Mucosa of stomach (tissue), 1 donor: ENCODE results near the gene REC8.
"Not testable (repeated sequence)": the region's sequence is repeated elsewhere in the genome, so short reads cannot be mapped to it uniquely, and the experiment has no call there.

Experiments used
- H3K27me3 ChIP-seq: one replicate; pipeline ENCODE4 v1.7.0; 2013; ENCODE audit warnings: mild to moderate bottlenecking, low read length; ENCODE audit not compliant: control insufficient read depth, insufficient read depth
- H3K36me3 ChIP-seq: one replicate; pipeline ENCODE4 v1.7.0; 2013; ENCODE audit warnings: low read length; ENCODE audit not compliant: control insufficient read depth, insufficient read depth
- H3K4me1 ChIP-seq: one replicate; pipeline ENCODE4 v1.7.0; 2013; ENCODE audit warnings: mild to moderate bottlenecking, low read length; ENCODE audit not compliant: control insufficient read depth, insufficient read depth
- H3K4me3 ChIP-seq: one replicate; pipeline ENCODE4 v1.7.0; 2013; ENCODE audit warnings: low read length
- H3K9ac ChIP-seq: one replicate; pipeline ENCODE4 v1.7.0; 2013; ENCODE audit warnings: mild to moderate bottlenecking, low read length, moderate library complexity
- H3K9me3 ChIP-seq: one replicate; pipeline ENCODE4 v1.7.0; 2013; ENCODE audit warnings: mild to moderate bottlenecking, low read length, moderate library complexity; ENCODE audit not compliant: control insufficient read depth
- donor health status: Pancreatic carcinoma.

REC8 gene

GRCh38 chr14:24194873-24195185, 22.9 kb downstream of the REC8 start:
- Histone ChIP-seq H3K4me1 (peaks cover 22% of the 10 kb centered on the region), H3K27me3 (no peaks in the 10 kb centered on the region), H3K4me3 (peak overlapping the region; percentile 58), H3K9ac (peak overlapping the region; percentile 95), H3K36me3 (no peaks in the 10 kb centered on the region), H3K9me3 (no peaks in the 10 kb centered on the region)

GRCh38 chr14:24195186-24196070, 23.5 kb downstream of the REC8 start, which contains the start of gene TM9SF1:
TM9SF1 (minus strand) TSS chr14:24195441; CDS start chr14:24195019, 422 bp downstream.
- no peaks in the 10 kb centered on the region for H3K27me3 ChIP-seq
- H3K36me3 ChIP-seq, result no peaks in the 10 kb centered on the region
- peak within 1 kb of the TSS; percentile 58 for H3K4me3 ChIP-seq
- peaks cover 22% of the 10 kb centered on the region for H3K4me1 ChIP-seq
- peak within 1 kb of the TSS; percentile 95 for H3K9ac ChIP-seq
- H3K9me3 ChIP-seq, result no peaks in the 10 kb centered on the region

GRCh38 chr14:24196071-24197055, 24.5 kb downstream of the REC8 start:
- no peaks in the 10 kb centered on the region for H3K36me3 ChIP-seq
- peaks cover 22% of the 10 kb centered on the region for H3K4me1 ChIP-seq
- peak overlapping the region; percentile 95 for H3K9ac ChIP-seq
- H3K9me3 ChIP-seq, result no peaks in the 10 kb centered on the region
- H3K4me3 ChIP-seq, result peak overlapping the region; percentile 58
- no peaks in the 10 kb centered on the region for H3K27me3 ChIP-seq

- Histone ChIP-seq H3K4me3 (no peak overlapping the region), H3K9me3 (no peaks in the 10 kb centered on the region), H3K4me1 (peaks cover 22% of the 10 kb centered on the region), H3K27me3 (no peaks in the 10 kb centered on the region), H3K36me3 (no peaks in the 10 kb centered on the region), H3K9ac (no peak overlapping the region)
These were observed 25.2 kb downstream of the REC8 start for GRCh38 chr14:24197056-24197450.

- Histone ChIP-seq H3K9ac (no peak overlapping the region), H3K27me3 (no peaks in the 10 kb centered on the region), H3K4me1 (peaks cover 22% of the 10 kb centered on the region), H3K36me3 (no peaks in the 10 kb centered on the region), H3K4me3 (no peak overlapping the region), H3K9me3 (no peaks in the 10 kb centered on the region)
These were observed 27.1 kb downstream of the REC8 start for GRCh38 chr14:24198814-24199524.

- H3K27me3 ChIP-seq, H3K9me3 ChIP-seq, H3K36me3 ChIP-seq, H3K4me1 ChIP-seq, H3K9ac ChIP-seq, H3K4me3 ChIP-seq: not testable (repeated sequence)
These were observed 30.7 kb downstream of the REC8 start for GRCh38 chr14:24202538-24202937.

GRCh38 chr14:24203249-24203886, 31.5 kb downstream of the REC8 start:
- not testable (repeated sequence) for H3K4me1 ChIP-seq, H3K36me3 ChIP-seq, H3K9me3 ChIP-seq, H3K9ac ChIP-seq, H3K4me3 ChIP-seq, H3K27me3 ChIP-seq

GRCh38 chr14:24204163-24205146, 32.6 kb downstream of the REC8 start:
- Histone ChIP-seq H3K36me3 (peaks cover 6% of the 10 kb centered on the region), H3K27me3 (no peaks in the 10 kb centered on the region), H3K4me1 (no peaks in the 10 kb centered on the region), H3K4me3 (no peak overlapping the region), H3K9me3 (no peaks in the 10 kb centered on the region), H3K9ac (no peak overlapping the region)

- no peaks in the 10 kb centered on the region for H3K9me3 ChIP-seq
- no peak overlapping the region for H3K4me3 ChIP-seq
- peaks cover 6% of the 10 kb centered on the region for H3K36me3 ChIP-seq
- no peak overlapping the region for H3K9ac ChIP-seq
- H3K4me1 ChIP-seq, result no peaks in the 10 kb centered on the region
- H3K27me3 ChIP-seq, result no peaks in the 10 kb centered on the region
These were observed 34.6 kb downstream of the REC8 start for GRCh38 chr14:24206260-24207103.

- Histone ChIP-seq H3K9me3 (no peaks in the 10 kb centered on the region), H3K4me3 (no peak overlapping the region), H3K4me1 (no peaks in the 10 kb centered on the region), H3K36me3 (peaks cover 6% of the 10 kb centered on the region), H3K9ac (no peak overlapping the region), H3K27me3 (no peaks in the 10 kb centered on the region)
These were observed 35.2 kb downstream of the REC8 start for GRCh38 chr14:24207104-24207551.
